H9 (cell line): Measurements from ENCODE around the gene RRBP1. TPM values are rescaled to one million over a fixed set of nuclear protein-coding genes. Genes with fewer than 3 reads are reported as not detected.

Experiments used
- DNase-seq: peaks from one replicate; pipeline ENCODE4 v3.0.0-alpha.2; 2017
- H2AFZ ChIP-seq: one replicate; pipeline ENCODE4 v1.6.1; 2013; ENCODE audit warnings: mild to moderate bottlenecking, low read length, control low read depth, moderate library complexity
- H2AK5ac ChIP-seq: 2 replicates; pipeline ENCODE4 v1.6.1; 2013; ENCODE audit warnings: low read length, control low read depth, mixed read lengths; ENCODE audit not compliant: insufficient read length
- H2BK120ac ChIP-seq: one replicate; pipeline ENCODE4 v1.6.1; 2013; ENCODE audit warnings: low read depth, mild to moderate bottlenecking, low read length, control low read depth, inconsistent platforms; ENCODE audit not compliant: poor library complexity, severe bottlenecking
- H2BK12ac ChIP-seq: 2 replicates; pipeline ENCODE4 v1.6.1; 2013; ENCODE audit warnings: low read length, control low read depth, mixed read lengths, low read depth; ENCODE audit not compliant: insufficient read length
- H2BK15ac ChIP-seq: 2 replicates; pipeline ENCODE4 v1.6.1; 2013; ENCODE audit warnings: low read depth, low read length, control low read depth
- H2BK20ac ChIP-seq: one replicate; pipeline ENCODE4 v1.6.1; 2013; ENCODE audit warnings: low read depth, mild to moderate bottlenecking, low read length, control low read depth, inconsistent platforms; ENCODE audit not compliant: poor library complexity, severe bottlenecking
- H2BK5ac ChIP-seq: 2 replicates; pipeline ENCODE4 v1.6.1; 2013; ENCODE audit warnings: low read length, control low read depth, mixed read lengths; ENCODE audit not compliant: insufficient read length
- H3K14ac ChIP-seq: 2 replicates; pipeline ENCODE4 v1.6.1; 2013; ENCODE audit warnings: low read length, control low read depth; ENCODE audit not compliant: insufficient read depth
- H3K18ac ChIP-seq: 2 replicates; pipeline ENCODE4 v1.6.1; 2013; ENCODE audit warnings: low read depth, mild to moderate bottlenecking, mixed read lengths, low read length, control low read depth; ENCODE audit not compliant: insufficient read length
- H3K23ac ChIP-seq: 2 replicates; pipeline ENCODE4 v1.6.1; 2013; ENCODE audit warnings: low read length, control low read depth, mixed read lengths, low read depth; ENCODE audit not compliant: insufficient read length
- H3K23me2 ChIP-seq: 2 replicates; pipeline ENCODE4 v1.6.1; 2013; ENCODE audit warnings: low read depth, mild to moderate bottlenecking, mixed read lengths, low read length, control low read depth; ENCODE audit not compliant: insufficient read length, poor library complexity, severe bottlenecking
- H3K27ac ChIP-seq: 2 replicates; pipeline ENCODE4 v1.5.1; 2013; ENCODE audit warnings: low read length, control low read depth, mixed read lengths, low read depth; ENCODE audit not compliant: insufficient read length
- H3K27me3 ChIP-seq: 2 replicates; pipeline ENCODE4 v1.6.1; 2013; ENCODE audit warnings: low read length, control low read depth, inconsistent platforms; ENCODE audit not compliant: insufficient read depth
- H3K4ac ChIP-seq: 2 replicates; pipeline ENCODE4 v1.6.1; 2013; ENCODE audit warnings: low read depth, mild to moderate bottlenecking, control low read depth, inconsistent platforms, low read length, moderate library complexity
- H3K4me1 ChIP-seq: 2 replicates; pipeline ENCODE4 v1.6.1; 2013; ENCODE audit warnings: low read length, control low read depth, inconsistent platforms; ENCODE audit not compliant: insufficient read depth
- H3K4me2 ChIP-seq: 2 replicates; pipeline ENCODE4 v1.6.1; 2013; ENCODE audit warnings: low read length, control low read depth, mixed read lengths; ENCODE audit not compliant: insufficient read length, insufficient read depth
- H3K56ac ChIP-seq: 2 replicates; pipeline ENCODE4 v1.6.1; 2013; ENCODE audit warnings: low read depth, mild to moderate bottlenecking, mixed read lengths, low read length, control low read depth; ENCODE audit not compliant: insufficient read length
- H3K79me1 ChIP-seq: 2 replicates; pipeline ENCODE4 v1.6.1; 2013; ENCODE audit warnings: low read depth, mild to moderate bottlenecking, moderate library complexity, low read length, control low read depth, inconsistent platforms; ENCODE audit not compliant: insufficient read depth, poor library complexity, severe bottlenecking
- H3K79me2 ChIP-seq: 2 replicates; pipeline ENCODE4 v1.6.1; 2013; ENCODE audit warnings: low read length, control low read depth, inconsistent platforms; ENCODE audit not compliant: insufficient read depth
- H3K9ac ChIP-seq: 2 replicates; pipeline ENCODE4 v1.6.1; 2013; ENCODE audit warnings: low read length, control low read depth, mixed read lengths; ENCODE audit not compliant: insufficient read length; ENCODE audit errors: extremely low read depth
- H3K9me3 ChIP-seq: one replicate; pipeline ENCODE4 v1.6.1; 2013; ENCODE audit warnings: low read depth, low read length, inconsistent platforms; ENCODE audit not compliant: control insufficient read depth
- H3T11ph ChIP-seq: one replicate; pipeline ENCODE4 v1.6.1; 2013; ENCODE audit warnings: mild to moderate bottlenecking, low read length, control low read depth, inconsistent platforms
- H4K20me1 ChIP-seq: one replicate; pipeline ENCODE4 v1.6.1; 2013; ENCODE audit not compliant: control insufficient read depth, insufficient read length, insufficient read depth
- H4K5ac ChIP-seq: 2 replicates; pipeline ENCODE4 v1.6.1; 2013; ENCODE audit warnings: low read depth, mild to moderate bottlenecking, mixed read lengths, low read length, control low read depth; ENCODE audit not compliant: insufficient read length
- H4K8ac ChIP-seq: replicated peaks from 2 replicates; pipeline ENCODE4 v1.6.1; 2013; ENCODE audit warnings: low read length, control low read depth, mixed read lengths, low read depth; ENCODE audit not compliant: insufficient read length
- H4K91ac ChIP-seq: 2 replicates; pipeline ENCODE4 v1.6.1; 2013; ENCODE audit warnings: low read depth, mild to moderate bottlenecking, moderate library complexity, mixed read lengths, low read length, control low read depth; ENCODE audit not compliant: insufficient read length
- H3K27ac Mint-ChIP-seq, 3 experiments: 2 replicates in 2 of 3; 3 replicates in 1 of 3; pipeline ENCODE4 v1.8.0; 2020 to 2021; ENCODE audit warnings: mixed read lengths in 3 of 3, mild to moderate bottlenecking in 1 of 3, moderate library complexity in 1 of 3
- H3K27me3 Mint-ChIP-seq: 2 replicates; pipeline ENCODE4 v1.8.0; 2021; ENCODE audit warnings: low read depth, mild to moderate bottlenecking, moderate library complexity, mixed read lengths
- H3K36me3 Mint-ChIP-seq, 3 experiments: 2 replicates in 2 of 3; 3 replicates in 1 of 3; pipeline ENCODE4 v1.8.0; 2020 to 2021; ENCODE audit warnings: low read depth in 3 of 3, mixed read lengths in 3 of 3; ENCODE audit not compliant: insufficient read depth in 1 of 3
- H3K4me1 Mint-ChIP-seq, 2 experiments: 2 replicates each; pipeline ENCODE4 v1.8.0; 2020; ENCODE audit warnings: mixed read lengths in 2 of 2
- H3K4me3 Mint-ChIP-seq, 2 experiments: 2 replicates in 1 of 2; 3 replicates in 1 of 2; pipeline ENCODE4 v1.8.0; 2020 to 2021; ENCODE audit warnings: mild to moderate bottlenecking in 2 of 2, mixed read lengths in 2 of 2, moderate library complexity in 1 of 2
- H3K9me3 Mint-ChIP-seq, 2 experiments: 2 replicates in 1 of 2; 3 replicates in 1 of 2; pipeline ENCODE4 v1.8.0; 2020; ENCODE audit warnings: mild to moderate bottlenecking in 2 of 2, mixed read lengths in 2 of 2, moderate library complexity in 1 of 2
- CTCF ChIP-seq: fragments of 200-600 bp; sonication (generic); conservative IDR thresholded peaks from 3 replicates; pipeline ENCODE4 v1.8.0; 2021; ENCODE audit warnings: antibody characterized with exemption, mild to moderate bottlenecking
- WGBS: extraction: QIAGEN DNeasy Blood & Tissue Kit; methylation state at CpG from one replicate; pipeline ENCODE4 v1.1.7; 2013; ENCODE audit warnings: missing lambda C conversion rate, low lambda C conversion rate, mixed read lengths; ENCODE audit not compliant: insufficient read length; ENCODE audit errors: extremely low coverage; 5-methylcytosine and 5-hydroxymethylcytosine counted together
- total RNA-seq: library from RNA; stranded (reverse); gene quantifications from 2 replicates; pipeline ENCODE4 v1.2.1, GENCODE V29; 2021

The RRBP1 gene
- total RNA-seq, 1 experiment from 2014 or later: 97.8 TPM

- no peaks in the 10 kb centered on the region for H3K9me3 ChIP-seq
- no peak overlapping the region for H2AFZ ChIP-seq
- no peak overlapping the region for H2BK20ac ChIP-seq
- no peak overlapping the region for H2BK12ac ChIP-seq
- no peak overlapping the region for H2BK120ac ChIP-seq
- Mint-ChIP-seq H3K4me3 (no peak overlapping the region), H3K4me1 (peaks cover 46 to 56% of the 10 kb centered on the region in 2 experiments), H3K27ac (peak overlapping the region; percentile 42 to 95 (median 76); a peak in 4 of 7 replicates), H3K36me3 (peaks cover 31 to 35% (median 34%) of the 10 kb centered on the region in 3 experiments), H3K9me3 (peaks cover 11 to 13% of the 10 kb centered on the region in 2 experiments), H3K27me3 (no peaks in the 10 kb centered on the region)
- no peak overlapping the region for H3K18ac ChIP-seq
- H3K27me3 ChIP-seq: no peaks in the 10 kb centered on the region
- H3T11ph ChIP-seq: no peak overlapping the region
- no peak overlapping the region for H3K56ac ChIP-seq
- no peak for TF ChIP-seq CTCF
- H3K79me1 ChIP-seq: peaks cover 4% of the 10 kb centered on the region
- no CpG with 5 or more reads among the region's 11 CpGs for WGBS
- H3K14ac ChIP-seq: no peak overlapping the region
- no peak overlapping the region for H3K4me2 ChIP-seq
- H2BK5ac ChIP-seq: no peak overlapping the region
- H4K20me1 ChIP-seq: no peaks in the 10 kb centered on the region
- no peaks in the 10 kb centered on the region for H3K23me2 ChIP-seq
- H3K4me1 ChIP-seq: peaks cover 2% of the 10 kb centered on the region; the same call in 1 of the 2 replicates
- DNase-seq: no peak
- no peak overlapping the region for H3K9ac ChIP-seq
- no peak overlapping the region for H3K23ac ChIP-seq
- H3K4ac ChIP-seq: no peak overlapping the region
- no peak overlapping the region for H4K5ac ChIP-seq
- peaks cover 21% of the 10 kb centered on the region; the same call in 1 of the 2 replicates for H3K79me2 ChIP-seq
- no peak overlapping the region for H4K91ac ChIP-seq
- no peak overlapping the region for H2BK15ac ChIP-seq
- H4K8ac ChIP-seq: no peak overlapping the region
- no peak overlapping the region for H3K27ac ChIP-seq
- H2AK5ac ChIP-seq: no peak overlapping the region
These were observed 28.0 kb downstream of the RRBP1 start for GRCh38 chr20:17653835-17654648.
